22Rv1 (cell line): Measurements from ENCODE around the gene RGS9BP.

ENCODE experiments used
- ZFX ChIP-seq: fragments of 450-650 bp; IDR thresholded peaks from 2 replicates; pipeline ENCODE4 v1.6.1; 2017; ENCODE audit warnings: antibody characterized with exemption, borderline replicate concordance
- TF ChIP-seq, protein P1 (sequence below): fragments of 450-650 bp; IDR thresholded peaks from 2 replicates; pipeline ENCODE4 v1.5.1; 2017; ENCODE audit warnings: mild to moderate bottlenecking

DNA sequence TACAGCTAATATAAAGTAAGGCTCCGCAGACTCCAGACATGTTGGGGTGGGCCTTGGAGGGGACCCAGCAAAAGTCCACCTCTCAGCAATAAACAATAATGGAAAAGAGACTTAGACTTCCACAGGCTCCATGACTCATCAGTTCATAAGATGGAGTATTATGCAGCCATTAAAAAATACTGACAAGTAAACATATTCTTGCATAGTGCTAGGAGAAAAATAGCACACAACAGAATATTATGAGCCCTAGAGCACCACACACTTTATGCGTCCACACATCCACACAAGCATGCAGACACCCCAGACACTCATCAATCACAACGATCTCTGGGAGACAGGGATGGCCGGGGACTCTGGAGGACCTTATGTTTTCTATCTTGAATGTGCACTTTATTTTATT lies 48.7 kb upstream of the RGS9BP start:
- TF ChIP-seq, protein P1, sequence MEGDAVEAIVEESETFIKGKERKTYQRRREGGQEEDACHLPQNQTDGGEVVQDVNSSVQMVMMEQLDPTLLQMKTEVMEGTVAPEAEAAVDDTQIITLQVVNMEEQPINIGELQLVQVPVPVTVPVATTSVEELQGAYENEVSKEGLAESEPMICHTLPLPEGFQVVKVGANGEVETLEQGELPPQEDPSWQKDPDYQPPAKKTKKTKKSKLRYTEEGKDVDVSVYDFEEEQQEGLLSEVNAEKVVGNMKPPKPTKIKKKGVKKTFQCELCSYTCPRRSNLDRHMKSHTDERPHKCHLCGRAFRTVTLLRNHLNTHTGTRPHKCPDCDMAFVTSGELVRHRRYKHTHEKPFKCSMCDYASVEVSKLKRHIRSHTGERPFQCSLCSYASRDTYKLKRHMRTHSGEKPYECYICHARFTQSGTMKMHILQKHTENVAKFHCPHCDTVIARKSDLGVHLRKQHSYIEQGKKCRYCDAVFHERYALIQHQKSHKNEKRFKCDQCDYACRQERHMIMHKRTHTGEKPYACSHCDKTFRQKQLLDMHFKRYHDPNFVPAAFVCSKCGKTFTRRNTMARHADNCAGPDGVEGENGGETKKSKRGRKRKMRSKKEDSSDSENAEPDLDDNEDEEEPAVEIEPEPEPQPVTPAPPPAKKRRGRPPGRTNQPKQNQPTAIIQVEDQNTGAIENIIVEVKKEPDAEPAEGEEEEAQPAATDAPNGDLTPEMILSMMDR, result no peak
- TF ChIP-seq ZFX, result no peak
